MM.1S (cell line): ENCODE measurements around the gene PLA2G2E.

Experiments used
- EZH2 ChIP-seq: fragments of 300-600 bp; sonication (generic); optimal IDR thresholded peaks from 2 replicates; pipeline ENCODE3; 2017; ENCODE audit warnings: low read depth, mild to moderate bottlenecking, antibody characterized with exemption, low read length, mixed read lengths
- EZH2phosphoT487 ChIP-seq: fragments of 300-600 bp; sonication (generic); IDR thresholded peaks from 2 replicates; pipeline ENCODE4 v1.6.1; 2018; ENCODE audit warnings: antibody characterized with exemption, low read length
- TF ChIP-seq, protein P1 (sequence below): fragments of 300-600 bp; sonication (generic); IDR thresholded peaks from 2 replicates; pipeline ENCODE4 v1.5.1; 2016; ENCODE audit warnings: antibody characterized with exemption, low read length, mixed read lengths

DNA sequence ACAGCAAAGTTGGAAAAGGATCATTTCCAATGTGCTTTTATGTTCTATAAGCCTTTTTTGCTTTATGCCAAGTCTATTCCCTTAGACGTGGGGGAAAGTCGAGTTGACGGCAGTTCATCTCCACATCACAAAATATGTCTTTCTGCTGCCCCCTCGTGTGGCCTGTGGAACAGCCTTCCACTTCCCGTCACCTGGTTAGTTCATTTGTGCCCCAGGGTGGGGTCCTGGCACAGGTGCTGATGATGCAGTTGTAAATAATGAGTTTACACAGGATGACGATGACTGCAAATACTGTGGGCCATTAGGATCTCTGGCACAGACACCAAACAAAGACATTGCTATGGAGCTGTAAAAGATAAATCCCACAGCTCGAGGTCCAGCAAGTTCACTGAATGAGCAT is 51.2 kb downstream of the PLA2G2E start:
- TF ChIP-seq, protein P1, sequence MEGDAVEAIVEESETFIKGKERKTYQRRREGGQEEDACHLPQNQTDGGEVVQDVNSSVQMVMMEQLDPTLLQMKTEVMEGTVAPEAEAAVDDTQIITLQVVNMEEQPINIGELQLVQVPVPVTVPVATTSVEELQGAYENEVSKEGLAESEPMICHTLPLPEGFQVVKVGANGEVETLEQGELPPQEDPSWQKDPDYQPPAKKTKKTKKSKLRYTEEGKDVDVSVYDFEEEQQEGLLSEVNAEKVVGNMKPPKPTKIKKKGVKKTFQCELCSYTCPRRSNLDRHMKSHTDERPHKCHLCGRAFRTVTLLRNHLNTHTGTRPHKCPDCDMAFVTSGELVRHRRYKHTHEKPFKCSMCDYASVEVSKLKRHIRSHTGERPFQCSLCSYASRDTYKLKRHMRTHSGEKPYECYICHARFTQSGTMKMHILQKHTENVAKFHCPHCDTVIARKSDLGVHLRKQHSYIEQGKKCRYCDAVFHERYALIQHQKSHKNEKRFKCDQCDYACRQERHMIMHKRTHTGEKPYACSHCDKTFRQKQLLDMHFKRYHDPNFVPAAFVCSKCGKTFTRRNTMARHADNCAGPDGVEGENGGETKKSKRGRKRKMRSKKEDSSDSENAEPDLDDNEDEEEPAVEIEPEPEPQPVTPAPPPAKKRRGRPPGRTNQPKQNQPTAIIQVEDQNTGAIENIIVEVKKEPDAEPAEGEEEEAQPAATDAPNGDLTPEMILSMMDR = peak; percentile 20
- TF ChIP-seq EZH2phosphoT487 (no peak), EZH2 (no peak)
